H1 (cell line): Measurements from ENCODE around the gene TSPAN16. TPM values are rescaled to one million over a fixed set of nuclear protein-coding genes. Genes with fewer than 3 reads are reported as not detected.

Experiments
- CTCF ChIA-PET: fragments of 300-600 bp; sonication (Branson Sonifier 250); formaldehyde crosslinking; loops from one replicate; lab custom pipeline; 2021; ENCODE audit not compliant: partially characterized antibody; lab: Charles Lee
- POLR2A ChIA-PET: fragments of 300-600 bp; sonication (Branson Sonifier 250); formaldehyde crosslinking; loops from one replicate; lab custom pipeline; 2021; ENCODE audit warnings: inconsistent platforms; ENCODE audit not compliant: partially characterized antibody; lab: Charles Lee
- DNase-seq, 2 experiments: peaks; one replicate each; pipeline versions ENCODE4 v3.0.0 to v3.0.0-alpha.2; 2010 to 2022; ENCODE audit warnings: low spot score in 2 of 2, low read depth in 1 of 2, mixed read lengths in 1 of 2
- FAIRE-seq: peaks from 2 replicates; lab custom pipeline; 2011; peaks lifted over from hg19 to GRCh38; lab: Jason Lieb, UNC
- H2AFZ ChIP-seq: 2 replicates; pipeline ENCODE4 v1.8.1; 2012; ENCODE audit warnings: low read length, inconsistent platforms
- H2AK5ac ChIP-seq: 2 replicates; pipeline ENCODE4 v1.6.1; 2013; ENCODE audit warnings: low read depth, low read length
- H2BK120ac ChIP-seq: replicated peaks from 2 replicates; pipeline ENCODE3; 2013; ENCODE audit warnings: low read depth, low read length, inconsistent platforms
- H2BK12ac ChIP-seq: 2 replicates; pipeline ENCODE4 v1.6.1; 2013; ENCODE audit warnings: low read depth, low read length
- H2BK15ac ChIP-seq: 2 replicates; pipeline ENCODE4 v1.6.1; 2013; ENCODE audit warnings: low read length
- H2BK20ac ChIP-seq: 2 replicates; pipeline ENCODE4 v1.6.1; 2013; ENCODE audit warnings: low read length
- H2BK5ac ChIP-seq: 2 replicates; pipeline ENCODE4 v1.6.1; 2013; ENCODE audit warnings: low read depth, low read length
- H3K14ac ChIP-seq: 2 replicates; pipeline ENCODE4 v1.6.1; 2013; ENCODE audit warnings: inconsistent platforms; ENCODE audit not compliant: insufficient read length
- H3K18ac ChIP-seq: 2 replicates; pipeline ENCODE4 v1.6.1; 2013; ENCODE audit warnings: low read length; ENCODE audit errors: extremely low read depth
- H3K23ac ChIP-seq: 2 replicates; pipeline ENCODE4 v1.6.1; 2013; ENCODE audit warnings: inconsistent platforms; ENCODE audit not compliant: insufficient read length
- H3K23me2 ChIP-seq: 2 replicates; pipeline ENCODE4 v1.6.1; 2013; ENCODE audit warnings: low read depth, low read length
- H3K27ac ChIP-seq: 2 replicates; pipeline ENCODE4 v1.6.1; 2011; ENCODE audit warnings: low read depth, low read length, inconsistent platforms
- H3K27me3 ChIP-seq, 4 experiments: replicated peaks in 1 of 4; 1 replicate in 1 of 4; 2 replicates in 3 of 4; pipeline versions ENCODE4 v1.6.1 to v1.8.1; 2011 to 2013; ENCODE audit warnings: low read length in 3 of 4, mild to moderate bottlenecking in 3 of 4, inconsistent platforms in 2 of 4, mixed read lengths in 2 of 4, moderate library complexity in 1 of 4; ENCODE audit not compliant: control insufficient read depth in 3 of 4, insufficient read depth in 3 of 4; ENCODE audit errors: extremely low read depth in 1 of 4
- H3K36me3 ChIP-seq, 4 experiments: 2 replicates each; pipeline versions ENCODE4 v1.6.1 to v1.8.1; 2011 to 2013; ENCODE audit warnings: mild to moderate bottlenecking in 4 of 4, low read length in 3 of 4, moderate library complexity in 2 of 4, control low read depth in 1 of 4, inconsistent platforms in 1 of 4; ENCODE audit not compliant: insufficient read depth in 4 of 4, control insufficient read depth in 2 of 4
- H3K4ac ChIP-seq: replicated peaks from 2 replicates; pipeline ENCODE3; 2013; ENCODE audit warnings: low read length, low read depth, mixed read lengths, inconsistent platforms; ENCODE audit not compliant: insufficient read length
- H3K4me1 ChIP-seq, 4 experiments: replicated peaks in 1 of 4; 1 replicate in 1 of 4; 2 replicates in 3 of 4; pipeline versions ENCODE4 v1.6.1 to v1.8.1; 2011 to 2013; ENCODE audit warnings: low read length in 3 of 4, inconsistent platforms in 2 of 4, mixed read lengths in 1 of 4; ENCODE audit not compliant: insufficient read depth in 4 of 4, control insufficient read depth in 3 of 4
- H3K4me2 ChIP-seq, 2 experiments: 2 replicates each; pipeline versions ENCODE4 v1.6.1 to v1.8.1; 2011 to 2013; ENCODE audit warnings: low read depth in 2 of 2, low read length in 2 of 2, control low read depth in 1 of 2, inconsistent platforms in 1 of 2, mild to moderate bottlenecking in 1 of 2; ENCODE audit not compliant: insufficient read depth in 1 of 2
- H3K4me3 ChIP-seq, 4 experiments: fragments of 200-600, 300-600 bp in 1 of 4; sonication (generic), shearing (Covaris generic), sonication (Bioruptor Twin) in 1 of 4; 2 replicates each; pipeline versions ENCODE4 v1.5.1 to v1.8.1; 2011 to 2016; ENCODE audit warnings: low read length in 4 of 4, low read depth in 3 of 4, control low read depth in 2 of 4, inconsistent platforms in 2 of 4, mild to moderate bottlenecking in 2 of 4, mixed read lengths in 1 of 4, moderate library complexity in 1 of 4; ENCODE audit not compliant: insufficient read depth in 2 of 4; ENCODE audit errors: extremely low read depth in 1 of 4
- H3K56ac ChIP-seq: replicated peaks from 2 replicates; pipeline ENCODE3; 2013; ENCODE audit warnings: low read depth, mild to moderate bottlenecking, mixed read lengths, low read length, inconsistent platforms; ENCODE audit not compliant: insufficient read length
- H3K79me1 ChIP-seq: 2 replicates; pipeline ENCODE4 v1.6.1; 2013; ENCODE audit warnings: low read depth, low read length, control low read depth
- H3K79me2 ChIP-seq, 2 experiments: 2 replicates each; pipeline versions ENCODE4 v1.6.1 to v1.8.1; 2012 to 2013; ENCODE audit warnings: low read length in 2 of 2, mild to moderate bottlenecking in 2 of 2, inconsistent platforms in 1 of 2; ENCODE audit not compliant: insufficient read depth in 2 of 2, control insufficient read depth in 1 of 2
- H3K9ac ChIP-seq, 4 experiments: replicated peaks in 1 of 4; 1 replicate in 1 of 4; 2 replicates in 3 of 4; pipeline versions ENCODE4 v1.6.1 to v1.8.1; 2011 to 2013; ENCODE audit warnings: low read depth in 3 of 4, low read length in 3 of 4, control low read depth in 2 of 4, mild to moderate bottlenecking in 2 of 4, moderate library complexity in 2 of 4, inconsistent platforms in 1 of 4; ENCODE audit errors: extremely low read depth in 1 of 4
- H3K9me3 ChIP-seq, 2 experiments: 2 replicates each; pipeline versions ENCODE4 v1.6.1 to v1.8.1; 2012 to 2013; ENCODE audit warnings: mild to moderate bottlenecking in 2 of 2, moderate library complexity in 2 of 2, control low read depth in 1 of 2, inconsistent platforms in 1 of 2, low read depth in 1 of 2, low read length in 1 of 2, mixed read lengths in 1 of 2; ENCODE audit not compliant: insufficient read depth in 2 of 2
- H4K20me1 ChIP-seq, 2 experiments: replicated peaks in 1 of 2; 2 replicates each; pipeline versions ENCODE3 to v1.8.1; 2011 to 2013; ENCODE audit warnings: inconsistent platforms in 2 of 2, low read length in 2 of 2, mild to moderate bottlenecking in 1 of 2; ENCODE audit not compliant: insufficient read depth in 2 of 2, control insufficient read depth in 1 of 2
- H4K5ac ChIP-seq: 2 replicates; pipeline ENCODE4 v1.6.1; 2013; ENCODE audit warnings: low read length, low read depth, mixed read lengths, inconsistent platforms; ENCODE audit not compliant: insufficient read length
- H4K8ac ChIP-seq: 2 replicates; pipeline ENCODE4 v1.8.0; 2013; ENCODE audit warnings: mild to moderate bottlenecking, moderate library complexity, low read length, inconsistent platforms; ENCODE audit not compliant: insufficient read depth; ENCODE audit errors: extremely low read depth
- H4K91ac ChIP-seq: replicated peaks from 2 replicates; pipeline ENCODE3; 2013; ENCODE audit warnings: low read length, mixed read lengths, inconsistent platforms; ENCODE audit not compliant: insufficient read length
- CTCF ChIP-seq, 3 experiments: IDR thresholded peaks; 1 replicate in 2 of 3; 2 replicates in 1 of 3; pipeline versions ENCODE4 v1.5.1 to v1.6.1; 2011; ENCODE audit warnings: low read length in 3 of 3, mild to moderate bottlenecking in 3 of 3, inconsistent platforms in 2 of 3, low read depth in 1 of 3, moderate library complexity in 1 of 3; ENCODE audit not compliant: insufficient read depth in 1 of 3; ENCODE audit errors: control extremely low read depth in 1 of 3
- FOSL1 ChIP-seq: IDR thresholded peaks from 2 replicates; pipeline ENCODE4 v1.6.1; 2011; ENCODE audit warnings: mild to moderate bottlenecking, low read depth, low read length, moderate library complexity; ENCODE audit not compliant: insufficient read depth
- GABPA ChIP-seq: IDR thresholded peaks from 2 replicates; pipeline ENCODE4 v1.6.1; 2011; ENCODE audit warnings: mild to moderate bottlenecking, low read length, moderate library complexity, borderline replicate concordance; ENCODE audit not compliant: insufficient read depth
- GTF2F1 ChIP-seq: IDR thresholded peaks from 2 replicates; pipeline ENCODE4 v1.6.1; 2012; ENCODE audit warnings: low read depth, low read length, improper control_type of control experiment, borderline replicate concordance
- SRF ChIP-seq: IDR thresholded peaks from 2 replicates; pipeline ENCODE4 v1.6.1; 2011; ENCODE audit warnings: mild to moderate bottlenecking, low read depth, low read length, moderate library complexity
- TAF7 ChIP-seq: optimal IDR thresholded peaks from 2 replicates; pipeline ENCODE3; 2011; ENCODE audit warnings: low read depth, mild to moderate bottlenecking, inconsistent platforms, low read length, moderate library complexity, borderline replicate concordance
- TBP ChIP-seq: IDR thresholded peaks from 2 replicates; pipeline ENCODE4 v1.6.1; 2011; ENCODE audit warnings: low read depth, low read length, improper control_type of control experiment
- TEAD4 ChIP-seq: IDR thresholded peaks from 2 replicates; pipeline ENCODE4 v1.6.1; 2012; ENCODE audit warnings: low read depth, low read length, inconsistent platforms, mixed read lengths
- WGBS, 2 experiments: shearing (Covaris generic) in 1 of 2; methylation state at CpG; one replicate each; pipeline versions ENCODE4 v1.1.6 to v1.1.7; 2013 to 2015; ENCODE audit warnings: low lambda C conversion rate in 2 of 2, mixed read lengths in 2 of 2, inconsistent platforms in 1 of 2, low coverage in 1 of 2, missing lambda C conversion rate in 1 of 2; ENCODE audit not compliant: insufficient replicate concordance in 2 of 2, insufficient coverage in 1 of 2, insufficient read length in 1 of 2; ENCODE audit errors: extremely low coverage in 1 of 2, missing lambda C conversion rate in 1 of 2; 5-methylcytosine and 5-hydroxymethylcytosine counted together
- polyA plus RNA-seq, 7 experiments: library from polyadenylated mRNA; depleted of rRNA in 3 of 7; stranded (reverse) in 5 of 7; unstranded in 2 of 7; fragments of >200 nt in 5 of 7; fragments of 200-250 nt in 2 of 7; gene quantifications; 1 replicate in 5 of 7; 2 replicates in 1 of 7; 4 replicates in 1 of 7; pipeline versions ENCODE4 v1.2.1 to v1.2.3, GENCODE V29; 2011 to 2013; ENCODE audit warnings: missing spikeins in 2 of 7, mixed read lengths in 2 of 7
- total RNA-seq: library from RNA; stranded (reverse); fragmentation: NEBNext Ultra II Directional; extraction: Animal tissue kit (Norgen Biotek cat#: 25700); gene quantifications from 2 replicates; pipeline ENCODE4 v1.2.1, GENCODE V29; 2021

TSPAN16 gene
- total and polyA plus RNA-seq, 2 of the 8 experiments (the other 6 are each of a cell fraction or from before 2014, with no cell fraction given): not detected

- Histone ChIP-seq H2AFZ (no peak overlapping the region), H3K4me2 (no peak overlapping the region), H3K4me1 (no peaks in the 10 kb centered on the region), H3K27ac (no peak overlapping the region), H4K8ac (no peak overlapping the region), H2BK5ac (no peak overlapping the region), H3K4me3 (no peak overlapping the region), H3K79me1 (no peaks in the 10 kb centered on the region), H3K27me3 (no peaks in the 10 kb centered on the region), H3K18ac (no peak overlapping the region), H3K9ac (no peak overlapping the region), H3K56ac (no peak overlapping the region), H2BK120ac (no peak overlapping the region), H3K4ac (no peak overlapping the region), H4K91ac (no peak overlapping the region), H2BK20ac (no peak overlapping the region), H2BK15ac (no peak overlapping the region), H3K14ac (no peak overlapping the region), H3K79me2 (no peaks in the 10 kb centered on the region), H2BK12ac (no peak overlapping the region), H4K20me1 (no peaks in the 10 kb centered on the region), H3K23me2 (no peaks in the 10 kb centered on the region), H3K36me3 (no peaks in the 10 kb centered on the region), H2AK5ac (no peak overlapping the region), H4K5ac (no peak overlapping the region), H3K9me3 (peaks cover 0 to 10% of the 10 kb centered on the region in 2 experiments; a peak in 1 of 4 replicates), H3K23ac (no peak overlapping the region)
- POLR2A ChIA-PET: interaction anchor here (0.8 kb wide), 1 partner anchor 25 kb away, joined by 5 read pairs; no protein-coding TSS in a partner anchor
- DNase-seq (no peak), FAIRE-seq (no peak)
- WGBS, 2 experiments: 86% methylated on average over 11 of the region's 11 CpGs; no CpG with 5 or more reads in 1 of the 2 experiments
- CTCF ChIA-PET: interaction anchor here (0.7 to 1.5 kb wide), 5 partner anchors 10 to 517 kb away, joined by 3 to 6 read pairs (median 3); partner anchors contain the start of genes TSPAN16 and ZNF491
- TF ChIP-seq TAF7: no peak
- no peak for TF ChIP-seq CTCF (IDR thresholded peaks at IDR 0.05; ENCODE audit: control extremely low read depth in 1 of 3, insufficient read depth in 1 of 3, low read depth in 1 of 3, low read length in 3 of 3)
- TF ChIP-seq GTF2F1: no peak
- TF ChIP-seq TBP: no peak
- TF ChIP-seq TEAD4: no peak
- TF ChIP-seq GABPA: no peak
- no peak for TF ChIP-seq FOSL1
- TF ChIP-seq SRF: no peak
Measured at GRCh38 chr19:11281356-11282049, 14.5 kb upstream of the TSPAN16 start.
